GM19324 (cell line): ENCODE results near the gene C1GALT1.
"Not testable (repeated sequence)": the region's sequence is repeated elsewhere in the genome, so short reads cannot be mapped to it uniquely, and the experiment has no call there.

Experiments used
- ATAC-seq: cut with Tn5 transposase; IDR thresholded peaks from one replicate; pipeline ENCODE4 v1.9.1; 2021; ENCODE audit warnings: mild to moderate bottlenecking, moderate library complexity; ENCODE audit not compliant: unreplicated experiment, low FRiP score

C1GALT1 gene

DNA sequence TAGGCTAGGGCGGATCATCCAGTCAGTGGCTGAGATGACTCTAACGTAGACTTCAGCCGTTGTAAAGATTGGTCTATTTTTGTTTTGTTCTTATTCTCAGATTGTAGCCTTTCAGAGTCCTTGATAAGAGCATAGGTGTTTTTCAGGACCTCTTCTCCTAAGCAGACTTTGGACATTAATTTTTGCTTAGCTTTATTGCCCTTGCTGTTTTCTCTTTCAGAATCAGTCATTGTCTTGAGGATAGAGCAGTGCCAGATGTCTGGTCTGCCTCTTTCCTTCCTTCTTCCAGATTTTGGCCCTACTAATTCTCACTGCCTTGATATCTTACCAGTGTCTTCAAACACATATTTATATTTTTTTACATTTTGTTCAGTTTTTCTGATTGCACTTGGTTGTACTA is 49.5 kb downstream of the C1GALT1 start:
- ATAC-seq = no peak

DNA sequence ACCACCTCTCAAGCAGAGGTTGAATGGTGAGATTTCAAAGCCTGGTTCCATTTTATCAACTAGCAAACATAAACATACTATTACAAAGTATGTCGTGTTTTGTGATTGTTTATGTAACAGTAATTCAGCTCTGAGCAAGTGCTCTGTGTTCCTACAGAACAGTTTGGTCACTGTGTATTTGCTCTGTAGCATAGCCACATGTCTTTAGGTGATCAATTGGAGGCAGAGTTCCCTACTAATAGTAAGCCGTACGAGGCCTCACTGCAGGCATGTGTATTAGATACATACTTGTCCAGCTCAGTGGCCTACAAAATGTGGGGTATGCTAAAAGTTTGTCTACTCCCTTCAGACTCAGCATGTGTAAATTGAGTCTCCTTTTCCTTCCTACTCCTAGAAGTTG is 53.0 kb downstream of the C1GALT1 start:
- ATAC-seq = no peak

DNA sequence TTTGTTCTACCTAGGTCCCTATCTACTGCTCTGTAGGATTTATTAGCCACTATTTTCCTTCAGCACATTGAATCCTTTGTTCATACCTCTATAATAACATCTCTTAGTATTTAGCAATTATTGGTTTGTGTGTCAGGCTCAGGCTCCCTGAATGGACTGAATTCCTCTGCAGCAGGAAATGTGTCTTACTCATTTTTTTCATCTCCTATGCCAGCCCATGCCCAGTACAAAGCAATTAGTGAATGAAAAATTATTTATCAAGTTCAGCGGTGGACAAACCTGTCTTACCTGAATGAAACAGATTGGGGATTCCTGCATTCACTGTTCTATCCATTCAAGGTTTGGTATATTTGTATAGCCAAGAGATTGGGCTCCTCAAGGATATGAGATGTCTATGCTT is 53.7 kb downstream of the C1GALT1 start:
- ATAC-seq = no peak

DNA sequence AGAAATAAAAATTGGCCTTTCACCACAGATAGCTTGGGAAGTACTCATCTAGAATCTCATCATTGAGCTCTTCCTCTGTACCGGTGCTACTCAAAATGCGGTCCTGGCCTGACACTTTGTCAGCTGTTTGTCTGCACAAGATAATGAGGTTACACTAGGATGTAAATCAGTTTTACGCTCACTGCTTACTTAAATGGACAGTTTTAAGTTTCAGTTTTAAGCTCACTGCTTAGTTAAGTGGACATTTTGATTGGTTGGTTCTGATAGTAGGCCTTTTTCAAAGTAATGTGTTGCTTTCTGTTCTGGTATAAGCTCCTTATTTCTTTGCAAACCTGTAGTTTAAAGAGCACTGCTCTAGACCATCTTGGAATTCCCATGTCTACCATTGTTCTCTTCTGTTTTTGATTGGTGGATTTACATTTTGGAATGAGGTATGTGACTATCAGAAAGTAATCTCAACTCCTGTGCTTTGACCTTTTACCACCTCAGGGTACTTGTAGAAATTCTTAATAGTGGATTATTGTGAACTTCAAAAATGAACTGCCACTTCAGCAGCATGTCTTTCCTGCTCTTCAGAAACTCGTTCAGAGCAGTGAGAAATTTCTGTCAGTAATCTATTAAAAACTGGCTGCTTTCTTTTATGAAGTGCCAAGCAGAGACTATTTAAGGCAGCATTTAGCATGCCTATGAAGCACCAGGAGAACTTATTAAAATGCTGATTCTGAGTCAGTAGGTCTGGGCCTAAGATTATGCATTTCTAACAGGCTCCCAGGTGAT is 55.0 kb downstream of the C1GALT1 start:
- no peak for ATAC-seq

DNA sequence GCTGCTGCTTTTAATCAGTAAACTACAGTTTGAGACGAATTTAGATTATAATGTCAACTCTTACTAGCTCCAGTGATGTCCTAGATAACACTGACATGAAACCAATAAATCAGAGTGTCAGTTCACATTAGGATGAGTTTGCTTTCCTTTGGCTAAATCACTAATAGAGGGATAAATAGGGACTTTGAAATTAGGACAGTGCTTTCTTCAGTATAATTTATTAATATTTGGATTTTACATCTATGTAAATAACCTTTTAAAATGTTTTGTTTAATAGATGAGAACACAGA is 55.6 kb downstream of the C1GALT1 start:
- ATAC-seq = no peak

DNA sequence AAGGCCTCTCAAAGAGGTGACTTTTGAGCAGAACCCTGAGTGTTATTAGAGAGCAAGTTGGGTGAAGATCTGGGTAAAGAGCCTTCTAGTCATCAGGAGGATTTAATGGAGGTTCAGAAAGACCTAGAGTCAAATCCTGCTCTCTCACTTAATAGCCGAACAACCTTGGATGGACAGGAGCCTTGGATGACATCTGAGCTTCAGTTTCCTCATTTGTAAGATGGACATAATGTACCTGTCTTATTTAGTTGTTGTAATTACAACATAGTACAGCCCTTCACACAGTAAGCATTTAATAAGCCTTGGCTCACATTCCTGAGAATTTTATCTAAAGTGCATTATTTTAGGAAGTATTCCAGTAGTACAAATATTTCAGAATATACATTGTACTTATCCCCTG is 57.0 kb downstream of the C1GALT1 start:
- ATAC-seq = no peak

DNA sequence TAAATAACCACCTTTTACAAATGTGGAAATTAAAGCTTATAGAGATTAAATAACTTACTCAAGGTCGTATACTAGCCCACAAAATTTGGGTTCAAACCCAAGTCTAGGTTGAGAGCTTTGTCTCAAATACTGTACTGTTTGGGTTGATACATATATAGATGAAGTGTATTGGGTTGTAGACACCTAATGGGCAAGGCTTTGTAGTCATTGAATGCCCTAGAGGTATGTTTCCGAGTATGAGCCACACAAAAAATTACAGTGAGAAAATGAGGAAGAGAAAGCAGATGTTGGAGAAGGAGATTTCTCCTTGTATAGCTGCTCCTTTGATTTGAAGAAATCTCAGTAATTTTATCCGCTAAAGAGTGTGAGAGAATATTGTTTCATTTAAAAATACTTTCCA is 60.6 kb downstream of the C1GALT1 start:
- no peak for ATAC-seq

DNA sequence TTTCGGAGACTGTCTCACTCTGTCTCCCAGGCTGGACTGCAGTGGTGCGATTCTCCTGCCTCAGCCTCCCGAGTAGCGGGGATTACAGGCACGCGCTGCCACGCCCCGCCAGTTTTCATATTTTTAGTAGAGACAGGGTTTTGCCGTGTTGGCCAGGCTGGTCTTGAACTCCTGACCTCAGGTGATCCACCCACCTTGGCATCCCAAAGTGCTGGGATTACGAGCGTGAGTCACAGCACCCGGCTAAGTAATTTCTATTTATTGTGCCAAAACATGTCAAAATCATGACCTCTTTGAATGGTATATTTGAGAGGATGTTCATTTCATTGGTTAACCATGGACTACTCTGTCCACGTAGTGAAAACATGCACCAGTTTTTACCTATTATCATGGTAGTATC is 62.9 kb downstream of the C1GALT1 start:
- ATAC-seq = not testable (repeated sequence)

DNA sequence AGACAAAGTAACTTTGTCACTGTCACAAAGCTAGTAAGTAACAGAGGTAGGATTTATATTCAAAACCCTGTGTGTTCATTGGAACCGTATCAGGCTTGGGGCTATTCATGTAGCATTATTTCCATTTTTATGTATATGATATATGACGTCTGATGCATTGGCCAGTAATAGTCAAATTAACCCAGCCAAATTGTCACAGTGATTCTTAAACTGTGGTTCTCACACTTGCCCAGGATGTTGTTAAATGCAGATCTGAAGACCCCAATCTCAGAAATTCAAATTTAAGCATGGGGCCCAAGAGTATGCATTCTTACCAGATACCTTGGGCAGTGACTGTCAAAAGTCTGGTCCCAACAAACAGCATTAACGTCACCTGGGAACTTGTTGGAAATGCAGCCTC is 63.9 kb downstream of the C1GALT1 start:
- no peak for ATAC-seq

DNA sequence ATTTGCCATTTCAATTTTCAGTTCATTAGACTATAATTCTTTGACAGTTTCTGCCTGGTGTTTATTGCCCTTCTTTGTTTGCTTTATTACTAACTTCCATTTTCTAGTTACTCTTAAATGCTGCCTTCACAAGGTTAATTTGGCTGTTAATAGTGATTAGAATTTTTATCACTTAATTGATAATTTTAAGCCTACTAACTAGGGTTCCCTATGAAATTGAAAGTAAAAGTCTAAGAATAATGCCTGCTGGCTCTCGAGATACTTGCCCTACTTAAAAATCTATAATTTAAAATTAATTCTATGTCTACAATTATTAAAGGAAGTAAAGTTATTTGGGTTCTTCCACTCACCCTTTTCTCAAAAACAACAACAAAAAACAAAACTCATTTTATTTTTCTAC is 65.3 kb downstream of the C1GALT1 start:
- ATAC-seq = no peak

DNA sequence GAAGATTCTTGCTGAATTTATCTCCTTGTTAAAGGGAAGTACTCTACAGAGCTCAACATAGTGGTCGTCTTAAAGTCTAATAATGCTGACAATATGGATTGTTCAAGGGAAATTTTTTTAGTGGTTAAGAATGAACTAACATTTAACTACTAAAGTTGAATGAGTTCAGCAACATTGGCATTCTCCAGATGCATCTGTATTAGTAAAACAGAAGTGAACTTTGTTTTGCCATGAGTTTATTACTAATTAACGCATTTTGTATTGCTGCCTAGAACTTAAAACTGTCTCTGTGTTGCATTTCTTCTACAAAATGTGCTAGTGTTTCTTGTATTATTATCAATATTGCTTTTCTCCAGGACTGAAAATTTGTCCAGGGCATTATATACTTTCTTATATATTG is 67.5 kb downstream of the C1GALT1 start:
- no peak for ATAC-seq

DNA sequence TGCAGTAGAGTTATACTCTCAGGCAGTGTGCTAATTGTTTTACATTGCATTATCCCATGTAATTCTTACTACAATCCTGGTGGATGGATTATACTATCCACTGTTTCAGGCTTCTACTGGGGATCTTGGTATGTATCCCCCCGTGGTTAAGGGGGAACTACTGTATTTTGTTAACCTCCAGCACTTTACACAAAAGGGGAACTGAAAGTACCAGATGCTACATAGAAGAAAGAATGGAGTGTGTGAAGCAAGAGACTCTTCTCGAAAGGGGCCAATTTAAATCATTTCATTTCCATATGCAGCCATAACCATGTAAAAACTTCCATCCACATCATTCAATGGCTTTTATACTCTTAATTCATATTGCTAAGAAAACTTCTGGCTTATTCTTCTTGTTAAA is 69.4 kb downstream of the C1GALT1 start:
- peak; percentile 87 for ATAC-seq

DNA sequence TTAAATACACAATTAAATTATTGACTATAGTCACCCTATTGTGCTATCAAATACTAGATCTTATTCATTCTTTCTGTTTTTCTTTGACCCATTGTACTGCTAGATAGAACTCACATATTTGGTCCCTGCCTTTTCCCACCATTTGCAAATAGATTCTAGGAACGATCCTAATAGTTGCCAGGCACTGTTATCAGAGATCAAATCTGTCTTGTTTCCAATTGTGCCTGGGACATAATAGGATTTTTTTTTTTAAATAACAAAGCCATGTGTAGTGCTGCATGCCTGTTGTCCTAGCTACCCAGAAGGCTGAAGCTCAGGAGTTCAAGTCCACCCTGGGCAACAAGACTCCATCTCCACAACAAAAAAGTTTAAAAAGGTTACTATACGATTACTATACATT is 72.0 kb downstream of the C1GALT1 start:
- ATAC-seq = no peak

DNA sequence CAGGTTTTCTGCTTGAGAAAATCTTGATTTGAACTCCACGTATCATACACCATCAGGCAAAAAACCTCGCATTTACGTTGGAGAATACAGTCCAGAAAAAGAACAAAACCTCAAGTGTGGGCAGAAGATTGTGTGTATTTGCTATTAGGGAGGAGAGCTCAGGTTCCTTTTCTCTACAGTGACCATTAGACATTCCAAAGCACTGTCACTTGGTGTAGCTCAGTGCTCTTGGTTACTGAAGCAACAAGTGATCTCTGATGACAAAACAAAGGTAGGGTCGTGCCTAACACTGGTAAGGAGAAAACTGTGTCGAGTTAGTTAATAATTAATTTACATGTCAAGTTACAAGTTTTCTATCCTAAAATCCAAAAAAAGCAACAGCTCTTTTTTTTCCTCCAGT is 72.6 kb downstream of the C1GALT1 start:
- ATAC-seq = no peak

DNA sequence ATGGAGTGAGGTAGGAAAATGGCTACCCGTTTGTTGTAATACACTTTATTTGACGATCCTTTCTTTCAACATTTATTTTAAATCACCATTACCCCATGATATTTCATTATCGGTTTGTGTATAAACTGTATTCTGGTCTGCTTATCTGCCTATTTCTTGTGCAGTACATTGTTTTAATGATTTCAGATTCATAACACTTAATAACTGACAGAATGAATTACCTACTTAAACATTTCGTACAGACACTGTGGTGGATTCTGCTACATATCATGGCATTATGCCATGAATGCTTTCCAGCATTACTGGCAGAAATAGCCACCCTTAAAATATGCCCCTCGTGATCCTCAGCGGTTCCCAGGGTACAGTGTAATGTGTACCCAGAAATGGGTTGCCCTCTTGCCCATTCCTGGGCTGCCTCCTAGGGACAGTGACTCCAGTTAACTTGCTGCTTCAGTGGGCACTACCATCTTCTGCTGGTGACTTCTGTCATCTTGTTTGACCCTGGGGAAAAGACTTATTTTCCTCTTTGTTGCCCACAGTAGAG is 74.5 kb downstream of the C1GALT1 start:
- no peak for ATAC-seq

DNA sequence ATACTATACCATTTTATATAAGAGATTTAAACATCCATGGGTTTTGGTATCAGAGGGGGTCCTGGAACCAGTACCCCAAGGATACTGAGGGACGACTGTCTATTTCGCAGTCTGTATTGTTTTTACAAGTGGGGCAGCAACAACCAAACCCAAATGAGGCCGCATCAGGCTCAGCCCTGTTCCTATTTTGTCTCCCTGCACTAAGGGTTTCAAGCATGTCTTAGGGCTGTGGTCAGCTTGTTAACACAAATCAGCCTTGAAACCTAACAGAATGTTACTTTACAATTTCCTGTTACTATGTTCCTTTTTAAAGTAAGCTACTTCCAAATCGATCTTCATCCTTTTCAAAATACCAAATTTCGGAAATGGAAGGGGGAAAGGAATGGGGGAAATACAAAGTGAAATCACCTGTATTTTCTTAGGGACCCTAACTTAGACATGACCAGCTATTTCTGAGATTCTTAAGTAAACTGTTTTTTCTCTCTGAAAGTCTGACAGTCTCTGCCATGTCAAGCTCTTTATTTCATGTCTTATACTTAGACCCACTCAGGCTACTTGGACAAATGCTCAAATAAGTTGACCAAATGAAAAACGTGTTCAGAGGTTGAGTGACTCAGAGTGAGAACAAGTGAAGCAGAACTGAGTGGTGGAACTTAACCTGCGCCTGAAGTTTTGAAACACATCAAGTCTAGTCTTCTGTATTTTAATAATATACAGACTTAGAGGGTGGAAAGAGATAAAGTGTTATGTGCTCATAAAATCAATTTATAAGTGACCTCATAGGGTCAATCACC is 75.8 kb downstream of the C1GALT1 start:
- ATAC-seq = peak; percentile 72

DNA sequence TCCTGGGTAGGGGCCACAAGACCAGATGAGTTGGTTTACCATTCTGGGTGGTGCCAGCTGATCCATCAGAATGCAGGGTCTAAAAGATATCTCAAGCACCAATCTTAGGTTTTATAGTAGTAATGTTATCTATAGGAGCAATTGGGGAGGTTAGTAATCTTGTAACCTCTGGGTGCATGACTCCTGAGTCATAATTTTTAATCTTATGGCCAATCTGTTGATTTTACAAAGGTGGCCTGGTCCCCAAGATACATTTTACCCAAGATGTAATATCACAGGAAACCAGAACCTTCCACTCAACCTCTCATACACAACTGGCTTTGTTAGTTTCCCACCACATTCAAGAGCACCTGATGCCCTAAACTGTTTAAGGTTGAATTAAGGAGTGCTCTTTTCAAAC is 79.5 kb downstream of the C1GALT1 start:
- no peak for ATAC-seq

DNA sequence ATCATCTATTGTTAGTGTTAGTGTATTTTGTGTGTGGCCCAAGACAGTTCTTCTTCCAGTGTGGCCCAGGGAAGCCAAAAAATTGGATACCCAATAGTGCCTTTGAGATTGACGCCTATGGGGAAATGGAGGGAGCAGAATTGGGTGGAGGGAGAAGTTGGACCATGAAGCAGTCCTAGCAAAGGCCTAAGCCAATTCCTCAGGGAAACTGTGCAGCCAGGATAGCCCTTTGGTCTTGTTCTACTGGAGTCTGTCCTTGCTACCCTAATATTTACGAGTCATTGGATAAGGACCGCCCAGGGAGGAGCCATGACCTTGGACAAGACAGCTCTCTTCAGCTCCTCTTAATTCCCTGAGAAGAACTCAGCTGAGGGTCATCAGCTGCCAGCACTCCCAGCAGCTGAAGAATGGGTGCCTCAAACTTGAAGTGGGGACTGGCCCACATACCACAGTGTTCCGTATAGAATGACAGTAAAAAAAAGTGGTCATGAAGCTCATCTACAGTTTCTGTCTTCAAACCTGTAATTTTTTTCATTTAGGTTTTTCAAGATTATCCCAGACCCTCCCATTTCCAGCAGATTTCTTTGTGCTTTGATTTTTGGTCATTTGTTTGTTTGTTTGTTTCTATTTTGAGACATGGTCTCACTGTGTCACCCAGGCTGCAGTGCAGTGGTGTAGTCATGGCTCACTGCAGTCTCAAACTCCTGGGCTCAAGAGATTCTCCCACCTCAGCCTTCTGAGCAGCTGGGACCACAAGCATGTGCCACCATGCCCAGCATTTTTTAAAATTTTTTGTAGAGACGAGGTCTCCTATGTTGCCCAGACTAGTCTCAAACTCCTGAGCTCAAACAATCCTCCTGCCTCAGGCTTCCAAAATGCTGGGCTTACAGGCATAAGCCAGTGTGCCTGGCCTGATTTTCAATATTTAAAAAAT is 81.2 kb downstream of the C1GALT1 start:
- ATAC-seq = no peak

DNA sequence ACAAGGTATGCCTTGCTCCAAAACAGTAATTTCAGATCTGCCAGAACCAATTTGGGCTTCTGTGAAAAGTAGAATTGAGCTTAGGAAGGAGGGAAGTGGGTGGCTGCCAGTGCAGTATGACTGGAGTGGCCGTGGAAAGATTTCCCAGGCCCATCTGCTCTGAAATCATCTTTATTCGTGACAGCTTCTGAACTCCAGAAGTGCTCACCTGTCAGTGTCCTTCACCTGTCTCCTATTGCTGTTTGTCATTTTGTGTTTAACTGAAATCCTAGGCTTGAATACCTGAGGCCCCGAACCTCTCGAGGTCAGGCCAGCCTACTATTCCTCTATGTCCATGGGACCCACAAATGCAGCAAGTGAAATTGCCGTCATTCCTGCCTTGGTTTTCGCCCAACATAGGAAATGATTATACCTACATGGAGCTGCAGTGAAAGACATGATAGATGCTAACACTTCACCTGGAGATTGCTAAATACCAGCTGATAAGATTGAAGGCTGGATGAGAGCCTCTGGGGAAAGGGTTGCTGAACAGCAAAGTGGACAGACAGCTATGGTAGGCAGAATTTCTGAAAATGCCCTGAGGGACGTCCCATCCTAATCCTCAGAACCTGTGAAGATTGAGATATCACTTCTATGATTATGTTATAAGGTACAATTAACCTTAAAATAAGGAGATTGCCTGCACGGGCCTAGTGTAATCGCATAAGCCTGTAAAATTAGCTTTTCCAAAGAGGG is 82.1 kb downstream of the C1GALT1 start:
- no peak for ATAC-seq
